ENCODE results near the gene OLA1.

Gene OLA1

DNA sequence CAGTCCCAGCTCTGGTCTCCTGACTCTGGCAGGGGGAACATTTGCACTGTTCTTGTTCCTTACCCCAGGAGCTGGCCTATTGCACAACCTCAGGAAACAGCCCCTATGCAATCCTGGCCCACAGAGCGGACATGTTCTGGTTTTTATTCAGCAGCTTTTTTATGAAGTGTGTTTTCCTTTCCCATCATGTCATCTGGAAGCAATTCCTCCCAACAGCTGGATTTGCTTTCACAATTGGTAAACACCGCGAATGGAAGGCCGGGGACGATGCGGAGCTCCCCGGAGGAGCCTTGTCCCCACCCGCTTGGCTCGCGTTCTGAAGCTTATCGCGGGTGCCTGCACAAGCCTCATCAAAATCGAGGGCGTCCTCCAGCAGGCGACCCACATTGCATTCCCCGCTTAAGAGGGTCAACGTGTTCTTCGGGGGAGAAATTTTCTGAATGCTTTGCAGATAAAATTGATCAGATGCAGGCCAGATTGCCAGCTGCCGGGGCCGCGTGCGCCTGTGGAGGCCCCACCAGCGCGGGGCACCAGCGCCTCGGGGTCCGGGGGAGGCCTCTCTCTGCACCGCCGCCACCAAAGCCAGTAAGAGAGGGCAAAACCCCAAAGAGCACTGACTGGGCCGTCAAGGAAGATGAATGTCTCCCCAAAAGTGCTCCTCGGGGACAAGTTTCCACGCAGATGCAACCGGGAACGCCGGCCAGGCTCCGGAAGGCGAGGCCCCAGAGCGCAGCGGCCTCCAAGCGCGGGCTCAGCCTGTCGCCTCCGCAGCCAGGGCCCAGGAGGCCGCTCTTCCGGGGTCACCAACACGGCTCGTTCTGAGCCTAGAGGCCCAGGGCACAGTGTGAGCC lies 222.8 kb downstream of the OLA1 start:
- no peak for DNase-seq (ENCODE audit: extremely low read depth, insufficient read length)
- H3K27me3 ChIP-seq (replicated peaks; ENCODE audit: control insufficient read depth, insufficient read depth, low read length), result no peaks in the 10 kb centered on the region
- no peak overlapping the region for H3K4me3 ChIP-seq (replicated peaks; ENCODE audit: low read depth, low read length)
- H3K36me3 ChIP-seq (ENCODE audit: control insufficient read depth, insufficient read depth, low read length), result no peaks in the 10 kb centered on the region
- TF ChIP-seq, protein P1, sequence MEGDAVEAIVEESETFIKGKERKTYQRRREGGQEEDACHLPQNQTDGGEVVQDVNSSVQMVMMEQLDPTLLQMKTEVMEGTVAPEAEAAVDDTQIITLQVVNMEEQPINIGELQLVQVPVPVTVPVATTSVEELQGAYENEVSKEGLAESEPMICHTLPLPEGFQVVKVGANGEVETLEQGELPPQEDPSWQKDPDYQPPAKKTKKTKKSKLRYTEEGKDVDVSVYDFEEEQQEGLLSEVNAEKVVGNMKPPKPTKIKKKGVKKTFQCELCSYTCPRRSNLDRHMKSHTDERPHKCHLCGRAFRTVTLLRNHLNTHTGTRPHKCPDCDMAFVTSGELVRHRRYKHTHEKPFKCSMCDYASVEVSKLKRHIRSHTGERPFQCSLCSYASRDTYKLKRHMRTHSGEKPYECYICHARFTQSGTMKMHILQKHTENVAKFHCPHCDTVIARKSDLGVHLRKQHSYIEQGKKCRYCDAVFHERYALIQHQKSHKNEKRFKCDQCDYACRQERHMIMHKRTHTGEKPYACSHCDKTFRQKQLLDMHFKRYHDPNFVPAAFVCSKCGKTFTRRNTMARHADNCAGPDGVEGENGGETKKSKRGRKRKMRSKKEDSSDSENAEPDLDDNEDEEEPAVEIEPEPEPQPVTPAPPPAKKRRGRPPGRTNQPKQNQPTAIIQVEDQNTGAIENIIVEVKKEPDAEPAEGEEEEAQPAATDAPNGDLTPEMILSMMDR (IDR thresholded peaks at IDR 0.05; ENCODE audit: insufficient read depth, low read length, poor library complexity, severe bottlenecking), result no peak

DNA sequence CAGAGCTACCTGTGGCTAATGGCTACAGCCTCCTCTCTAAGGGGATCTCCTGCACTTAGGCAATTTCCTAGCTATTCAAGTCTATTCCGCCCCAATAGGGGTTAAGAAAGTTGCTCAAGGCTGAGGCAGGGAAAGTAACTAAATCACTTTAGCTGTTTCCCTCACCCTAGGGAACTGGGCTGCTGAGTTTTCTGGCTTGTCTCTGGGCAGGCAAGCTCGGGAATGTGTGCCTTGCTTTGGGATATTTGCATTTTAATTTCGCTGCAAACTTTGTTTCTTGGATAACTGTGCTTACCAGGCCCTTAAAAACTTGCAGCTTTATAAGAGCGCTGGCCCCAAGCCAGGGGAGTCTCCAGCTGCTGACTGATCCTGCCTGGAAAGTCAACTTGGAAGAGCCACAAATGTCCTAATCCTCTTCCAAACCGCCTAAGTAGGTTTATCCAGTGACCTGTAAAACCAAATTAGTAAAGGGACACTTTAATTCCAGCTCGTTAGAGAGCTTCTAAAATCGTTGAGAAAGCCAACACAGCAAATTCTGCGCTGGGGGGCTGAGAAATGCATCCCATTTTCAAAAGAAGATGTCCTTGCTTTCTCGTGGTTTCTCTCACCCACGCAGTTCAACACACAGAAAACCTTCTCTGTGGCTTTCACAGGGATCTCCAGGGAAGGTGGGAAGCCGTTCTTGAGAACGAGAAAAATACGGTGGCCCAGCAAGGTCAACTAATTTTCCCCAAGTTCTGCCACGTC lies 223.6 kb downstream of the OLA1 start:
- no peak overlapping the region for H3K4me3 ChIP-seq (replicated peaks; ENCODE audit: low read depth, low read length)
- DNase-seq (ENCODE audit: extremely low read depth, insufficient read length), result no peak
- H3K36me3 ChIP-seq (ENCODE audit: control insufficient read depth, insufficient read depth, low read length), result no peaks in the 10 kb centered on the region
- H3K27me3 ChIP-seq (replicated peaks; ENCODE audit: control insufficient read depth, insufficient read depth, low read length), result no peaks in the 10 kb centered on the region
- TF ChIP-seq, protein P1 (IDR thresholded peaks at IDR 0.05; ENCODE audit: insufficient read depth, low read length, poor library complexity, severe bottlenecking), result no peak

DNA sequence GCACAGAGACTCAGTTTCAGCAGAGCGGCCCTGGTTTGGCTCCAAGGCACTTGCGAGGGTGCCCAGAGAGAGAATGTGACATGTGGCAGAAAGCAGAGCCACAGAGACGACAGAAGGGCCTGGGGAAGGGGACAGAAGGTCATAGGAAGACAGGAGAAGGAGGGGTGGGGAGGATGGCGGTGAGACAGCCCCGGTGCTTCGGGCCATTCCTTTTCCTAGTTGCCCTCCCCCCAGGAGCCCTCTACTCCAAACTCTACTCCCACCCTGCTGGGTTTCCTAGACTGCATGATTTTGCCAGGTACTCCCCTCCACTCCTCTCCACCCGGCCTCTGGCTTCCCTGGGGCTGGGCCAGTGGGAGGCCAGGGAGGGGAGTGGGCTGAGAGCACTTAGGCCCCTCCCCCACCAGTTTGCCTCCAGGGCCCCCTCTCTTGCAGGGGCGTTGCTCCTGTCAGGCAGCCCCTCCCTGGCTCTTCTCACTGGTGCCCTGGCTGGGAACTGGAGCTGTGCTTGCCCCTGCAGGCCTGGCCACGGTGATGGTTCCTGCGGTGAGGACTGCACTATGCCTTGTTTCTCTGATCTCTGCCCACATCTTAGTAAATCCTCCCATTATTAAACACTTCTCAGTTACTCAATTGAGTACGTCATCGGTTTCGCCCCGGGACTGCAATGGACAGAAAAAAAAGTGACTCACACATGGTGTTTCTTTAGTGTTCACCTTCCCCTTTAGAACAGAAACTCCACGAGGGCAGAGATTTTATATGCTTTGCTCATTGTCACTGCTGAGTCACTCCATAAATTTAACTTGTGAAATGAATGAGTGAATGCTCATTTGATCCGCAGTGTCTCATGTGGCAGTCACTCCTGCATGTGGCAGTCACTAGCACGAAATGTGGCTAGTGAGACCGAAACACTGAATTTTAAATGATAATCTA lies 224.5 kb downstream of the OLA1 start:
- no peak overlapping the region for H3K4me3 ChIP-seq (replicated peaks; ENCODE audit: low read depth, low read length)
- H3K36me3 ChIP-seq (ENCODE audit: control insufficient read depth, insufficient read depth, low read length), result no peaks in the 10 kb centered on the region
- no peaks in the 10 kb centered on the region for H3K27me3 ChIP-seq (replicated peaks; ENCODE audit: control insufficient read depth, insufficient read depth, low read length)
- no peak for DNase-seq (ENCODE audit: extremely low read depth, insufficient read length)
- TF ChIP-seq, protein P1 (IDR thresholded peaks at IDR 0.05; ENCODE audit: insufficient read depth, low read length, poor library complexity, severe bottlenecking), result no peak

Measured in GM06990 (cell line).